Measurements from ENCODE around the gene ESYT1. TPM values are rescaled to one million over a fixed set of nuclear protein-coding genes. Genes with fewer than 3 reads are reported as not detected.
A peak's percentile ranks its signal among the peaks of the same experiment; 100 is the strongest.

The ESYT1 gene
- total RNA-seq, 1 experiment from 2014 or later = 91.1 TPM

- CTCF ChIA-PET = interaction anchor here (0.6 to 3.3 kb wide), 18 partner anchors 8 to 376 kb away, joined by 3 to 53 read pairs (median 3); partner anchors contain the start of genes ANKRD52, ESYT1, MYL6 and PA2G4
- no peaks in the 10 kb centered on the region for H3K9me3 Mint-ChIP-seq (ENCODE audit: low read depth, unreplicated experiment)
- TF ChIP-seq CTCF (IDR thresholded peaks at IDR 0.05; ENCODE audit: unreplicated experiment) = peak; percentile 21
- DNase-seq = peak; percentile 99
- no TSS peak for BruUV-seq (replicated peaks)
- H3K36me3 Mint-ChIP-seq (ENCODE audit: insufficient read depth, unreplicated experiment) = peaks cover 59% of the 10 kb centered on the region
- intact Hi-C loops (cut with micrococcal nuclease; ENCODE audit: unreplicated experiment) = loop anchor here (2.0 to 5.0 kb wide), 5 partner anchors 39 to 183 kb away; partner anchors contain the start of genes CS, MYL6, SMARCC2 and SUOX
- no peaks in the 10 kb centered on the region for H3K27me3 Mint-ChIP-seq (ENCODE audit: unreplicated experiment)
- peak within 1 kb of the TSS; percentile 97 for H3K4me3 Mint-ChIP-seq (ENCODE audit: low read depth, unreplicated experiment)
- H3K27ac Mint-ChIP-seq (ENCODE audit: unreplicated experiment) = peak within 1 kb of the TSS; percentile 100
- peaks cover 17% of the 10 kb centered on the region for H3K4me1 Mint-ChIP-seq (ENCODE audit: low read depth, unreplicated experiment)
Observed at GRCh38 chr12:56117778-56118687, 10.0 kb upstream of the ESYT1 start, which contains the start of gene ZC3H10. TSS of gene ZC3H10 (plus strand) at chr12:56118266. CDS start at chr12:56120563, 2,297 bp downstream.

- peaks cover 17% of the 10 kb centered on the region for H3K4me1 Mint-ChIP-seq (ENCODE audit: low read depth, unreplicated experiment)
- H3K9me3 Mint-ChIP-seq (ENCODE audit: low read depth, unreplicated experiment) = no peaks in the 10 kb centered on the region
- H3K36me3 Mint-ChIP-seq (ENCODE audit: insufficient read depth, unreplicated experiment) = peaks cover 57% of the 10 kb centered on the region
- peak overlapping the region; percentile 100 for H3K27ac Mint-ChIP-seq (ENCODE audit: unreplicated experiment)
- no peak for TF ChIP-seq CTCF (IDR thresholded peaks at IDR 0.05; ENCODE audit: unreplicated experiment)
- no peak for DNase-seq
- no TSS peak for BruUV-seq (replicated peaks)
- intact Hi-C loops (cut with micrococcal nuclease; ENCODE audit: unreplicated experiment) = loop anchor here (1.0 to 5.0 kb wide), 6 partner anchors 38 to 182 kb away; partner anchors contain the start of genes CS, MYL6, NABP2 and SMARCC2
- H3K4me3 Mint-ChIP-seq (ENCODE audit: low read depth, unreplicated experiment) = peak overlapping the region; percentile 97
- no peaks in the 10 kb centered on the region for H3K27me3 Mint-ChIP-seq (ENCODE audit: unreplicated experiment)
- CTCF ChIA-PET = interaction anchor here (0.6 to 3.3 kb wide), 16 partner anchors 8 to 395 kb away, joined by 3 to 53 read pairs (median 4); partner anchors contain the start of genes ESYT1, MYL6, PA2G4 and RAB5B
Observed at GRCh38 chr12:56118688-56119357, 9.2 kb upstream of the ESYT1 start.

- peak overlapping the region; percentile 100 for H3K27ac Mint-ChIP-seq (ENCODE audit: unreplicated experiment)
- peaks cover 56% of the 10 kb centered on the region for H3K36me3 Mint-ChIP-seq (ENCODE audit: insufficient read depth, unreplicated experiment)
- no peaks in the 10 kb centered on the region for H3K9me3 Mint-ChIP-seq (ENCODE audit: low read depth, unreplicated experiment)
- H3K4me3 Mint-ChIP-seq (ENCODE audit: low read depth, unreplicated experiment) = peak overlapping the region; percentile 97
- CTCF ChIA-PET = interaction anchor here (0.6 to 3.3 kb wide), 6 partner anchors 9 to 394 kb away, joined by 3 to 53 read pairs (median 4); partner anchors contain the start of genes ESYT1, MYL6, RNF41 and SMARCC2
- no peaks in the 10 kb centered on the region for H3K27me3 Mint-ChIP-seq (ENCODE audit: unreplicated experiment)
- peaks cover 17% of the 10 kb centered on the region for H3K4me1 Mint-ChIP-seq (ENCODE audit: low read depth, unreplicated experiment)
- no TSS peak for BruUV-seq (replicated peaks)
- peak; percentile 74 for TF ChIP-seq CTCF (IDR thresholded peaks at IDR 0.05; ENCODE audit: unreplicated experiment)
- DNase-seq = peak; percentile 83
- intact Hi-C loops (cut with micrococcal nuclease; ENCODE audit: unreplicated experiment) = loop anchor here (1.0 to 5.0 kb wide), 6 partner anchors 38 to 181 kb away; partner anchors contain the start of genes CS, MYL6, NABP2 and SMARCC2
Observed at GRCh38 chr12:56119361-56119796, 8.7 kb upstream of the ESYT1 start.

All from Calu3 (cell line).